ENCODE data around the gene HOXD12.
A peak's percentile ranks its signal among the peaks of the same experiment; 100 is the strongest.

Gene HOXD12

DNA sequence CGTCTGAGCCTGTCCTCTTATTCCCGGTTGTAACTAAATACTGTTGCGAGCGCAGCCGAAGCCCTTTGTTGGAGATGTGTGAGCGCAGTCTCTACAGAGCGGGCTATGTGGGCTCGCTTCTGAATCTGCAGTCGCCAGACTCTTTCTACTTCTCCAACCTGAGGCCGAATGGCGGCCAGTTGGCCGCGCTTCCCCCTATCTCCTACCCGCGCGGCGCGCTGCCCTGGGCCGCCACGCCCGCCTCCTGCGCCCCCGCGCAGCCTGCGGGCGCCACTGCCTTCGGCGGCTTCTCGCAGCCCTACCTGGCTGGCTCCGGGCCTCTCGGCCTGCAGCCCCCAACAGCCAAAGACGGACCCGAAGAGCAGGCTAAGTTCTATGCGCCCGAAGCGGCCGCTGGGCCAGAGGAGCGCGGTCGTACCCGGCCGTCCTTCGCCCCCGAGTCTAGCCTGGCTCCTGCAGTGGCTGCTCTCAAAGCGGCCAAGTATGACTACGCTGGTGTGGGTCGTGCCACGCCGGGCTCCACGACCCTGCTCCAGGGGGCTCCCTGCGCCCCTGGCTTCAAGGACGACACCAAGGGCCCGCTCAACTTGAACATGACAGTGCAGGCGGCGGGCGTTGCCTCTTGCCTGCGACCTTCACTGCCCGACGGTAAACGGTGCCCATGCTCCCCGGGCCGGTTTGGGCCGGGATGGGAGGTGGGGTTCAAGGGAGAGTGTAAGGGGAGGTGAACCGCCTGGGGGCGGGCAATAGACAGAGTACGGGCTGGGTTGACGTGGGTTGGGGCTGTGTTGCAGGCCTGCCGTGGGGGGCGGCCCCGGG is at the start of gene HOXD12:
Gene HOXD12 (plus strand): TSS at position 68 of the 819 bp plus-strand sequence. CDS start 7 bp downstream, at position 75.
- DNase-seq, result peak; percentile 68

DNA sequence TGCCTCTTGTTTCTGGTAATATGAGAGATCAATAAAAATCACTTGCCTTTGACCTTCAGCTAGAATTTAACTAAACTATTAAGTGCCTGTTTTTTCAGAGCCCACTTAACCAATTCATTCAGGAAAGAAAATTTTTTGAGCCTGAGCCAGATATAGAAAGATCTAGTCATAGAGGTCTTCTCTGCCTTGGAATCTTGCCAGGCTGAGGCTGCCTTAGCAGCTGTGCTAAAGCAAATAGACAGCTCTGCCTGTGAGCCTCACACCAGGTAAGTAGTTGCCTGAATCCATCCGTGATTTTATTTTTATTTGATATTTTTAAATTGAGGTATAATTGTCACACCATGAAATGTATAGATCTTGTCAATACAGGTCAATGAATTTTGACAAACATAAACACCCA is 43.2 kb upstream of the HOXD12 start:
- no peak for DNase-seq

DNA sequence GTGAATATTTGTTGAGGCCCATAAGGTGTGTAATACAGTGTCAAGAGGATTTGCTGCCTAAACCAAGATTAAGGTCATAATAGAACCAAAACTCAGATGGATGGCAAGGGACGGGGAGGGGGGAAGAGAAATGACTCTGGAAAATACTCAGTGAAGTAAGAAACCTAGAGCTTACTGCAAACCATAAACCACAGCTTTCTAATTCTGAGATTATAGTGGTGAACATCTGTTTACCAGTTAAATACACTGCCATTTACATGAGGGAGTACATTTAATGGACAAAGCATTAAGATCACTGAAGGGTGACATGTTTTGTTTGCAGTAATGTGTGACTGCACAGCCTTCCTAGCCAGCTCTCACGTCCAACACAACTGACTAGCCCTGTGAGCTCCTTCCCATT is 35.6 kb upstream of the HOXD12 start:
- no peak for DNase-seq

DNA sequence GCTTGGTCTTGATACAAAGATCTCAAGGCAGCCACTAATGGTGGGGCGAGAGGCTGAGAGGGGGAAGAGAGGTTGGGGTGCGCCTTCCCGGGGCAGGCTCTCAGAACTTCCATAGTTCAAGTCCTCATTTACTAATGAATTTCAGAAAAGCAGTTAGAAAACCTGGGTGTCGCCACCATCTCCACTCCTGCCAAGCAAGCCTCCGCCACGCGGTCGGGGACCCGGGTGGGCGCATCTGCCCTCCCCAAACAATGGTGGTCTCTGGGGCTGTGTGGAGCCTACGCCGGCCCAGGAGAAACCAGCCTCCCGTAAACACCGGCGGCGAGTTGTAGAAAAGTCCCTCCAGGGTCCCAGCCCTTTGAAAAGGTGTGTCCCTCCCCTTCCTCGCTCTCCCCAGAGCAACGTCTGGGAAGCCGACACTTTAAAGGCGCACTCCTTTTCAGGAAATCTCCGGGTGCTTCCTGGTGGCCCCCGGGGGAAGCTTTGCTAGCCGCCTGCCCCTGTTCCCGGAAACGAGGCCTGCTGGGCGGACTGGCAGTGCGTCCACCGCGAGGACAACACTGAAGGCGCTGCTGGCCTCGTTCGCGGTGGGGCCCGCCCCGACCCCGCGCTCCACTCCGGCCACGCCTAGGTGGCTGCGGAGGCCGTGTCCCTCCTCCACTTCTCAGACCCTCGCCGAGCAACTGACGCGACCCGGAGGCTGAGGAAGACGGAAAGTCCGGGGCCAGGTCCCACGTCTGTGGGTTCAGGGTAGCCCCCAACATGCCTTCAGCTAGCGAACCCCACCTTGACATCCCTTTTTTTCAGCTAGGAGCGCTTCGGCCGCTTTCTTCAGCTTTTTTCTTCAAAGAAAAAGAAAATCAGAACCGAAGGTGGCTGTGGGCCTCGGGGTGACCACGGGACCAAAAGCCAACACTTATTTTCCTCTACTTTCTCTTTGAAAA is 32.7 kb upstream of the HOXD12 start:
- peak; percentile 75 for DNase-seq

DNA sequence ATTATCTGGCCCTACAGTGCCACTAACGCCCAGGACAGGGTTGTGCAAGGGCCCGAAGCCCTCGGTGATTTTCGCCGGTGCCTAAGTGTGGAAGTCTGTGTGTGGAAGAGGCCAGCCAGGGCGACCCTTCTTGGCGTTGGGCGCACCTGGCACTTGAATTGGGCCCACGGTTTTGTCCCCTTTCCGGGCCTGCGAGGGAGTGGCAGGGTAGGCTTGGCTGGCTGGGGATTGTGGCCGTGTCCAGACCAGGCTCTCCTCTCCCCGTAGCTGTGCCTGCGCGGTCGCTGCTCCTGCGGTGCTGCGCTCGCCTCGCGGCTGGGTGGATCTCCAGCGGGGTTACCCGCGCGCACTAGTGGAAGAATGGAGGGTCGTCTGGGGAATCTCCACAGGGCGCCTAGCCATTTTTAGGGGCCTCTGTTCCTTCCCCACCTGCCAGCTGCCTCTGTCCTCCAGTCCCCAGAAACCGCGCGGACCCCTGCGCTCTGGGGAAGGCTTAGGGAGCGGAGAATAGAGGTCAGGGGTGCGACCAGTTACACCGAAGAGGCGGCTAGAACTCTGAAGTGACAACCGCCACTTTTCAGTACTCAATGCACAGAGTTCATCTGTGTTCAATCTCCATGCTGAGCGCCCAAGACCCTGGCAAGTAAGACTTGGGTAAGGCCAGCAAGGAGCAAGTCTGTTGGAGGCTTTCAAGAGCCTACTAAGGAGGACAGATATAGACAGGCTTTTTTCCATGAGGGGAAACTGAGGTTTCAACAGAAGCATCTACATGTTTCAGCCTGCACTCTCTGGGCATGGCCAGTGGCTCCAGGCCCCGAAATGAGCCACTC is 31.8 kb upstream of the HOXD12 start:
- peak; percentile 81 for DNase-seq

- DNase-seq, result peak; percentile 67
Measured at GRCh38 chr2:176068419-176068832, 31.2 kb upstream of the HOXD12 start.

DNA sequence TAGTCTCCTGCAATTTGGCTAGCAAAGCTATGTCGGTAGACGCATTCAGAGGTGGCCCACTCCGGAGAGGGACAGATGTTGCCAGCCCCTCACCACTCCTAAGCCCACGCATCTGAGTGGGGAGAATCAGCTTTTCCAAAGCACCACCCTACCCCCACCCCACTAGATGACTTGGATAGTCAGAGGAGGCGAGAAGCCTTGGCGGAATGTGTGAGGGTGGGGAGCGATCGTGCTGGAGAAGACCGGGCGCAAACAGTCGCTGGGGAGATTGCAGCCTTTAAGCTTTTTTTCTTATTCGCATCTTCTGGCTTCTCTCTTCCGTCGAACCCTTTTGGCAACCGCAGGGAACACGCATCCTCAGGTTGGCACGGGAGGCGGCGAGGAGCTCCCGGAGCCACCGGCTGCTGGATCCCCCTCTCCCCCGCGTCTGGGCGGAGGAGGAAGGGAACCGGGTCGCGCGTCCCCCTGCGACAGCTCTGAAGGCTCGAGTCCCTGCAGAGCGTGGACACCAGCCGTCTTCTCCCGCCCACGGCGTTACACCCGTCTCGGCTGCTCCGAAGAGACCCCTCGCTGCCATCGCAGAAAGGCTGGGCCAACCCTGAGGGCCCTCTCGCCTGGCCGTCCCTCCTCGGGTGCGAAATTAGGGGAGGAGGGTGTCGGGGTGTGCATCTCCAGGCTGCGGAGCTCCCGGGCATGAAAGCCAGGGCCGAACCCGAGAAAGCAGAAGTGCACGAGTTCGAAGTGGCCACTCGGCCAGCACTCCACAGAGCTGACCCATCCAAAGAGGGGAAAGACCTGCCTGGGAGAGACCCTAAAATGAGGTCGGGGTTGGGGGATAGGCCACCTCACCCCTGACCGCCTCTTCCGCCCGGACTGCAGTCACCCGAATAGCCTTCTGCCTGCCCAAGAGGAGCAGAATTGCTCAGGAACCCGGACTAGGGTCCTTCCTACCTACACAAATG is 28.0 kb upstream of the HOXD12 start:
- DNase-seq, result peak; percentile 59

DNA sequence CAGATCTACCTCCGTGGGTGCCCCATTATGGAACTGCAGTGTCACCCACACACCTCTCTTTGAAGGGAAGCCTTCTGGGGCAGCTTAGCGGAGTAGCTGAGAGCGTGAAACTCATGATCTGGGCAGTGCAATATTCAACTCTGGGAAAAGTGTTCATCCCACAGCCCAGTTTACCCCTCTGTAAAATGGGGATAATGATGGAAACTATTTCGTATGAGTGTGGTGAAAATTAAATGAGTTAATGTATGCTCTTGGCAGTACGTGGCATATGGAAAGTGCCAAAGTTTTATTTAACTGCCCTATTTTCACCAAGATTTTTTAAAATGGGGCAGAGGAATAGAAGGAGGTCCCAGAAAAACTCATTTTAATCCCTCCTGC is 27.3 kb upstream of the HOXD12 start:
- peak; percentile 9 for DNase-seq

DNA sequence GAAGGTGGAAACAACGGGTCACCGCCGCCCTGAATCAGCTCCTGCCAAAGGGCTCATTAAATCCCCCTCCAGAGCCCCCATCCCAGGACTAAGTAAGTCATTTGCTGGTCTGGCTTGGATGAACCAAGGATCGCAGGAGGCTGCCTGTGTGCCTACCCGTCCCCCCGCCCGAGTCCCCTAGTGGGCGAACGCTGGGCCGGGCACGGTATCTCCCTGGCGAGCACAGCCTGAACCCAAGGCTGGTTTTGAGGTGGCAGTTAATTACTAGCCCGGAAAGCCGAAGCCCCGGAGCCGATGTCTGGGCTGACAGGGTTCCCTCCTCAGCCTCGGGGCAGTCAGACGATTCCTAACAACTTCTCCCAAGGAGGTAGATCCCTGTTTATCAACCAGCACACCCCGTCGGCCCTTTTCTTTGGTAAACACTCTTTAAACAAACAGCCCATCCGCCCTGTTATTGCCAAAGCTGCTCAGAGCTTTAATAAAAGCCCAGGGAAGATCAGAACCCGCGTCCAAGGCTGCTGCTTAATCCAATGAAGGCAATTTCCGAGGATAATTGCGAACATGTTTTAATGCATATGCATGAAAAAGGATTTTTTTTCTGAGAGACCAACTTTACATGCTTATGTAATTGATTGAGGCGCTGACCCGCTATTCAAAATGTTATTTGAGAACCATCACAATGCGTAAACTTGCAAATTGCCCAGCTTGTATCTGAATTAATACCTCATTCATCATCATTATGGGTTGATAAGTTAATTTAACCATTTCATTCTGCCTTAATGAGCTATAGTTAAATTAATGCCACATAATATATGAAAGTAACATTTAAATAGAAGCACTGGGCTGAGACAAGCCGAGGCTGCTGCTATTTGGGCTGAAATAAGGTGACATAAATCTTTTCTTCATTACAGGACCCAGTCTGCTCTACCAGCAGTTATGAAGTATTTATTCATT is 26.4 kb upstream of the HOXD12 start:
- DNase-seq, result peak; percentile 63

DNA sequence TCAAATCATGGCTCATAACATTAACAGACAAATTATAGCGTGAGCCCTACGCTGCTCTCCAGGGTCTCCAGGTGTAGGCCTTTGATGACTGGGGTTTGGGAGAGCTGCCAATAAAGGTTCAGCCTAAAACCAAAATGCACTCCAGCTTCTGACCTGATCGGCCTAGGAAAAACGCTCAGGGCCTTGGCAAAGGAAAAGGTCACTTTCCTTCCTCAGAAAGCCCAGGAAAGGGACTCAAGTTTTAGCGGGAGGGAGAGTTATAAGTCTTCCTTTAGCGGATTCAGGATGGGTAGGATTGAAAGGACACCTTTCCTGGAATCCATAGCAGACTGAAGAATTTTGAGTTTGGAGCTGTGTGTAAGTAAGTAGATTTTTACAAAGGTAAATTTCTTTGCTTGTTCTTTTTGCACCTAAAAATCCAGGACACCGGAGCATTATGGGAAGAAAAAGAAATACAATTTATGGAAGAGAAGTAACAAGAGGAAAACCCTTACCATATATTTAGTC is 24.6 kb upstream of the HOXD12 start:
- peak; percentile 43 for DNase-seq

DNA sequence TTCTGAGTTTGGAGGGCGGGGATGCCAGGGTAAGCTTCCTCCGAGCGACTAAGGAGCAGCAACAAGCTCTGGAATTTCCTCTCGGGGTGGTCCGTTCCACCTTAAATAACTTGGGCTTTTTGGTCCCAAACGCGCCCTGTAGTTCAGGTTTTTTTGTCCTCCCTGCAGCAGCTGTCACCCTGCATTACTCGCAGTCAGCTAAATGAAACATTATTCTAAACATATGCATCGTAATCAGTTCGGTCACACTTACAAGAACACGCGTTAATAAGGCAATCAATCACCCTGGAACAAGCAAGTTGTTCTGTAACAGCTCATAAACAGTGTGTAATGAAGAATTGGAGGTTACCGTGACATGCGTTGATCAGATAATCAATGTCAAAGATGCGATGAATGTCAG is 24.1 kb upstream of the HOXD12 start:
- DNase-seq, result peak; percentile 72

GRCh38 chr2:176076063-176076462 is 23.5 kb upstream of the HOXD12 start:
- DNase-seq, result peak; percentile 45

GRCh38 chr2:176076796-176077195 is 22.8 kb upstream of the HOXD12 start:
- DNase-seq, result no peak

GRCh38 chr2:176078541-176079284 is 20.9 kb upstream of the HOXD12 start:
- DNase-seq, result peak; percentile 67

GRCh38 chr2:176079285-176079830 is 20.2 kb upstream of the HOXD12 start:
- no peak for DNase-seq

- peak; percentile 84 for DNase-seq
Measured at GRCh38 chr2:176079831-176080539, 19.6 kb upstream of the HOXD12 start.

DNA sequence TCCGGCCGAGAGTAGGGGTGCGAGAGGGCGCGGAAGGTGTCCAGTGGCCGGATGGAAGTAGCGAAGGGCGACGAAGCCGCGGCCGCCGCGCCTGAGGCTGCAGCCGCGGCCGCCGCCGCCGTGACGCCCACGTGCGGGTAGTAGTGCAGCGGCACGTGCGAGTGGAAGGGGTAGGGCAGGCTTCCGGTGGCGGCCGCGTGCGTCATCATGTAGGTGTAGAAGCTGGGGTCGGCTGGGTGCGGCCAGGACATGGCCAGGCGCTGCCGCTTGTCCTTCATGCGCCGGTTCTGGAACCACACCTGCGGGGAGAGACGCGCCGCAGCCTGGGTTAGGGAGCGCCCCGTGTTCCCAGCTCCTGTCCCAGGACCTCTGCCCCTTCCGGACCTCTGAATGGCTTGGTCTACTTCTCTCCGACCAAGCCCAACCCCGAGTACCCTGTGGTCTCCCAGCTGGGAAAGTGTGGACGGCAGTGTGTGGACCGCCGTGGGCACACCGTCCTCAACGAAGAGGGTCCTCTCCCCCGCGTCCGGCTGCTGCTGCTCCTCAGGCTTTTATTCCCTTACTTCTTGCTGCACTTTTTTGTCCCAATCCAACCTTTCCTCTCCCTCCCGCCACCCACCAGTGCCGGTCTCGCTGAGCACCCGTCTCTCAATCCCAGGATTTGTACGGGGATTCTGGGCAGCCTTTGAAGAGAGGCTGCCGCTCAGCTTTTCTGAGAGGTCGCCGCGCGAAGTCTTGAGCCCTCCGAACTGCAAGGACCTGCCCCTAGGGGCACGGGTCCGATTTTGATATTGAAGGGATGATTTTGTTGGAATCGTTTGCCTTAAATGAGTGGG is 18.8 kb upstream of the HOXD12 start:
- peak; percentile 85 for DNase-seq
